Endodermal cell (in vitro differentiated cells): Measurements from ENCODE around the gene PRRC2B. TPM values are rescaled to one million over a fixed set of nuclear protein-coding genes. Genes with fewer than 3 reads are reported as not detected.

Experiments used
- DNase-seq: peaks from one replicate; pipeline ENCODE4 v3.0.0-alpha.2; 2017
- H3K27ac ChIP-seq: 2 replicates; pipeline ENCODE4 v1.5.1; 2013; ENCODE audit warnings: mild to moderate bottlenecking, low read depth, low read length, moderate library complexity
- H3K27me3 ChIP-seq: 2 replicates; pipeline ENCODE4 v1.6.1; 2013; ENCODE audit warnings: mild to moderate bottlenecking, low read length, moderate library complexity; ENCODE audit not compliant: insufficient read depth, control insufficient read depth, poor library complexity, severe bottlenecking
- H3K36me3 ChIP-seq: 2 replicates; pipeline ENCODE4 v1.7.0; 2013; ENCODE audit warnings: mild to moderate bottlenecking, low read length, moderate library complexity; ENCODE audit not compliant: control insufficient read depth, insufficient read depth
- H3K4me1 ChIP-seq: one replicate; pipeline ENCODE4 v1.7.0; 2013; ENCODE audit warnings: low read length; ENCODE audit not compliant: control insufficient read depth, insufficient read depth
- H3K4me3 ChIP-seq: 2 replicates; pipeline ENCODE4 v1.5.1; 2013; ENCODE audit warnings: mild to moderate bottlenecking, low read length, moderate library complexity
- H3K9ac ChIP-seq: 2 replicates; pipeline ENCODE4 v1.6.1; 2013; ENCODE audit warnings: mild to moderate bottlenecking, low read length, moderate library complexity; ENCODE audit not compliant: poor library complexity, severe bottlenecking; ENCODE audit errors: extremely low read depth
- H3K9me3 ChIP-seq: 2 replicates; pipeline ENCODE4 v1.6.1; 2013; ENCODE audit warnings: mild to moderate bottlenecking, low read length, moderate library complexity; ENCODE audit not compliant: control insufficient read depth
- H3K27ac Mint-ChIP-seq: 2 replicates; pipeline ENCODE4 v1.8.0; 2020; ENCODE audit warnings: mixed read lengths
- H3K27me3 Mint-ChIP-seq: 2 replicates; pipeline ENCODE4 v1.8.0; 2021; ENCODE audit warnings: mild to moderate bottlenecking, mixed read lengths; ENCODE audit not compliant: insufficient read depth
- H3K36me3 Mint-ChIP-seq: 2 replicates; pipeline ENCODE4 v1.8.0; 2020; ENCODE audit warnings: low read depth, mixed read lengths
- H3K4me1 Mint-ChIP-seq: 2 replicates; pipeline ENCODE4 v1.8.0; 2020; ENCODE audit warnings: mixed read lengths
- H3K4me3 Mint-ChIP-seq: 2 replicates; pipeline ENCODE4 v1.8.0; 2020; ENCODE audit warnings: mild to moderate bottlenecking, moderate library complexity, mixed read lengths
- H3K9me3 Mint-ChIP-seq: 2 replicates; pipeline ENCODE4 v1.8.0; 2020; ENCODE audit warnings: mild to moderate bottlenecking, mixed read lengths
- WGBS, 2 experiments: methylation state at CpG; one replicate each; pipeline versions ENCODE4 v1.1.5 to v1.1.7; 2013; ENCODE audit warnings: missing lambda C conversion rate in 2 of 2, mixed read lengths in 1 of 2; ENCODE audit not compliant: insufficient coverage in 1 of 2, insufficient read length in 1 of 2; 5-methylcytosine and 5-hydroxymethylcytosine counted together
- total RNA-seq, 2 donors: library from RNA; stranded (reverse); fragmentation: NEBNext Ultra II Directional in 1 of 2; extraction: Animal tissue kit (Norgen Biotek cat#: 25700) in 1 of 2; gene quantifications; 2 replicates in 1 of 2; 3 replicates in 1 of 2; pipeline ENCODE4 v1.2.1, GENCODE V29; 2021
- TF ChIP-seq, protein P1 (sequence below): fragments of 200-600 bp; sonication (generic); conservative IDR thresholded peaks from 2 replicates; pipeline ENCODE4 v1.5.0; 2021; ENCODE audit warnings: antibody characterized with exemption, mild to moderate bottlenecking

Gene PRRC2B
- total RNA-seq, 2 donors from 2014 or later: 309 to 334 TPM

DNA sequence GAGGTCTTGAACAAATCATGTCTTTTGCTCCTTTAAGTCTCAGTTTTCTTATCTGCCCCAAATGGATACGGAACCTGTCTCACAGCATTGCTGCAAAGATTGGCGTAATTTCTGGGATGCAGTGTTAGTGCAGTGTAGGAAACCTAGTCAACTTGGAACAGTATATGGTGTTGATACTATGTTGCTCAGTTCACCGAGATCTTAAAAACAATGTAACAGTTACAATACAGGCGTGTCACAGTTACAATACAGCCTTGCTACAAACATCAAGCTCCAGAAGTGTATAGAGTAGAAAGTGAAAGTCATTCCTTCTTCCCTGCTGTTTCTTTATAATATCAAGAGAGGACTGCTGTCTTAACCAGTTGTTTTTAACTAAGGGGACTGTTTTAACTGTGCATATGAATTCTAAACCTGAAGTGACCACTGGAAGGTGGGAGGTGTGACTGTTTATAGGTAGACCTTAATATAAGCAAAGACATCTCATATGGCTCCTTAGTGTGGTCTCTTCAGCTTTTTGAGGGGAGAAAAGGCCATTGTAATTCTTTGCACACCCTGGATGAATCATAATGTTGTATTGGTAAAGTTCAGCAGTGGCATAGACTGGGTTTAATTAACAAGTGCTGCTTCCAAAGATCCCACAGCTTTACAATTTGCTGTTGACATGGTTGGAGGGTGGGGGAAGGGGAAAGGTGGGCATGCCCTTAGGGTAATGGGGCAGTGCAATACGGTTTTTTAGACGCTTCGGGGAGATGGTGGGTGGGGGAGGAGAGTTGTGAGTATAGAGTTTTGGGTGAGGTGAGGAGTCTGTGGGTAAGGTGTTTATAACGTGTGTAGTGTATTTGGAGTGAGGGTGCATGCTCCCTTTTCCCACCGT is 12.9 kb downstream of the PRRC2B start:
- Mint-ChIP-seq H3K4me3 (peak overlapping the region; percentile 30), H3K4me1 (peaks cover 79% of the 10 kb centered on the region), H3K27ac (peak overlapping the region; percentile 68), H3K27me3 (no peaks in the 10 kb centered on the region), H3K9me3 (no peaks in the 10 kb centered on the region), H3K36me3 (peaks cover 28% of the 10 kb centered on the region)
- TF ChIP-seq, protein P1, sequence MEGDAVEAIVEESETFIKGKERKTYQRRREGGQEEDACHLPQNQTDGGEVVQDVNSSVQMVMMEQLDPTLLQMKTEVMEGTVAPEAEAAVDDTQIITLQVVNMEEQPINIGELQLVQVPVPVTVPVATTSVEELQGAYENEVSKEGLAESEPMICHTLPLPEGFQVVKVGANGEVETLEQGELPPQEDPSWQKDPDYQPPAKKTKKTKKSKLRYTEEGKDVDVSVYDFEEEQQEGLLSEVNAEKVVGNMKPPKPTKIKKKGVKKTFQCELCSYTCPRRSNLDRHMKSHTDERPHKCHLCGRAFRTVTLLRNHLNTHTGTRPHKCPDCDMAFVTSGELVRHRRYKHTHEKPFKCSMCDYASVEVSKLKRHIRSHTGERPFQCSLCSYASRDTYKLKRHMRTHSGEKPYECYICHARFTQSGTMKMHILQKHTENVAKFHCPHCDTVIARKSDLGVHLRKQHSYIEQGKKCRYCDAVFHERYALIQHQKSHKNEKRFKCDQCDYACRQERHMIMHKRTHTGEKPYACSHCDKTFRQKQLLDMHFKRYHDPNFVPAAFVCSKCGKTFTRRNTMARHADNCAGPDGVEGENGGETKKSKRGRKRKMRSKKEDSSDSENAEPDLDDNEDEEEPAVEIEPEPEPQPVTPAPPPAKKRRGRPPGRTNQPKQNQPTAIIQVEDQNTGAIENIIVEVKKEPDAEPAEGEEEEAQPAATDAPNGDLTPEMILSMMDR: no peak
- no peak for DNase-seq
- Histone ChIP-seq H3K9me3 (no peaks in the 10 kb centered on the region), H3K4me1 (peaks cover 37% of the 10 kb centered on the region), H3K4me3 (peak overlapping the region; percentile 57), H3K27ac (peak overlapping the region; percentile 45), H3K27me3 (no peaks in the 10 kb centered on the region), H3K9ac (peak overlapping the region; percentile 49), H3K36me3 (peaks cover 41% of the 10 kb centered on the region)
- WGBS, 2 experiments: 58 to 62% methylated on average over 4 to 9 of the region's 9 CpGs

DNA sequence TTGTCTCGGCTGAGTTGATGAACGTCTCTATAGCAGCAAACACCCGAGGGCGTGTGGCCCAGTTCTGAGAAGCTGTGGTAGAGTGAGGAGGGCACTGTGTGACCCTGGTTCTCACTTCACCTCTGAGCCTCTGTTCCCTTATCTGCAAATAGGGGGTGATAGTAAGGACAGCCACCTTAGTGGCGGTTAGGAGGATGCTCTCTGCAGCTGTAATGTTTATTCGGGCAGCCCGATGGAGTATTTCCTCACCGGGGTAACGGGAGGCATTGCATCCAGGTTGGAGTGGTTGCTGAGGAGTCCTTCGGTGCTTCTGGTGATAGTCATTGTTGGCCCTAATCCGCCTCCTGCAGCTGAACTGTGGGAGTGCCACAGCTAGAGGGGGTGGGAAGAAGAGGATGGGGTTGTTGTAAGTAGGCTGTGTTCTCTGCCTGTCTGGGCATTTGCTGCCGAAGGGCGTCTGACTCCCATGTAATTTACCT is 13.9 kb downstream of the PRRC2B start:
- Mint-ChIP-seq H3K9me3 (no peaks in the 10 kb centered on the region), H3K4me3 (peak overlapping the region; percentile 30), H3K36me3 (peaks cover 29% of the 10 kb centered on the region), H3K27me3 (no peaks in the 10 kb centered on the region), H3K27ac (peak overlapping the region; percentile 68), H3K4me1 (peaks cover 77% of the 10 kb centered on the region)
- Histone ChIP-seq H3K36me3 (peaks cover 40% of the 10 kb centered on the region), H3K27me3 (no peaks in the 10 kb centered on the region), H3K9ac (peak overlapping the region; percentile 49), H3K9me3 (no peaks in the 10 kb centered on the region), H3K27ac (peak overlapping the region; percentile 45), H3K4me3 (peak overlapping the region; percentile 57), H3K4me1 (peaks cover 33% of the 10 kb centered on the region)
- TF ChIP-seq, protein P1: peak; percentile 72
- WGBS, 2 experiments: 19 to 46% methylated on average over 6 to 13 of the region's 13 CpGs
- peak; percentile 92 for DNase-seq

DNA sequence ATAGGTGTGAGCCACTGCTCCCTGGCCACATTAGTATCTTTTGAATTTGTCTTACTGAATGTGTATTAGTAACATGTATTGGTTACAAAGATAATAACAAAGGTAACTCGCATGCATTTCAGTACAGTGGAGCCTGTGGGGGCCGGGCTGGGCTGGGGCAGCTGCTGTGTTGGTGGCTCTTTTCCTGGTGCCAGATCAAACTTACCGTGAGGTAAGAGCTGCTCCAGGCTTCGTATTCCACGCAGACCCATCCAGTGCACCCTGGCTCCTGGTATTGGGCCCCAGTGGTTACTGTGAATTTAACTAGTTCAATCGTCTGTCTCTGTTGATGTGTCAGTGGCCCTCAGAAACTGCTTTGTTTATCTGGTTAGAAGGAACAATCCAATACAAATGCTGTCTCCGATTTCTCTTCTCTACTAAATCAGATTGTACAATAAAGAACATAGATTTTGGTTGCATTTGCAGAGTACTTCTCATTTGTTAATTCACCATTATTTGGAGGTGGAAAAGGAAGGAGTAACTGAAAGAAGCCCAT is 15.6 kb downstream of the PRRC2B start:
- Histone ChIP-seq H3K27ac (peak overlapping the region; percentile 51), H3K9me3 (peaks cover 13% of the 10 kb centered on the region), H3K4me3 (no peak overlapping the region), H3K4me1 (peaks cover 28% of the 10 kb centered on the region), H3K36me3 (peaks cover 46% of the 10 kb centered on the region), H3K9ac (no peak overlapping the region), H3K27me3 (no peaks in the 10 kb centered on the region)
- peak overlapping the region; percentile 50 for H3K27ac Mint-ChIP-seq
- TF ChIP-seq, protein P1: no peak
- no peak overlapping the region for H3K4me3 Mint-ChIP-seq
- H3K27me3 Mint-ChIP-seq: no peaks in the 10 kb centered on the region
- peaks cover 7% of the 10 kb centered on the region for H3K9me3 Mint-ChIP-seq
- WGBS, 2 experiments: 82 to 87% methylated on average over 3 to 7 of the region's 7 CpGs
- no peak for DNase-seq
- H3K36me3 Mint-ChIP-seq: peaks cover 38% of the 10 kb centered on the region
- peaks cover 68% of the 10 kb centered on the region for H3K4me1 Mint-ChIP-seq
